Measurements from ENCODE around the gene ARMC2. TPM values are rescaled to one million over a fixed set of nuclear protein-coding genes. Genes with fewer than 3 reads are reported as not detected.

ARMC2 gene
- total RNA-seq, 1 experiment from 2014 or later: 1.1 TPM

DNA sequence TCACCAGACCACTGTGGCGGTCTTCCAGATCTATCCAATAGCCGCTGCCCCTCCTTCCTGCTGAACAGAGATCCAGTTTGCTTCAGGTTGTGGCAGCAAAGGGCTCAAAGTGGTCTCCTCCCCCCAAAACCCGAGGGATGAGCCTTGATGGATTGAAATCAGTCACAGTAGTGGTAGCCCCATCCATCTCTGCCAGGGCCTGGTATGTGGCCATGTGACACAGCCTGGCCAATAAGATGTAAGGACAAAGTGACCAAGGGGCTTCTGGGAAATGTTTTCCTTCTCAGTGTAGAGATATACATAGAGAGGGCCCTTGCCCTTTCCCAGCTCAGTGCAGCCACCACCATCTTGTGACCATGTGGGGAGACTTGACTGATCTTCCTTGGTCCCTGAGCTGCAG is 4.1 kb upstream of the ARMC2 start:
- Histone ChIP-seq H3K79me2 (ENCODE audit: low read length) (no peaks in the 10 kb centered on the region), H4K20me1 (ENCODE audit: low read length) (no peaks in the 10 kb centered on the region), H2AFZ (ENCODE audit: low read length) (no peak overlapping the region), H3K27ac (ENCODE audit: low read length) (no peak overlapping the region), H3K4me2 (ENCODE audit: low read length) (no peak overlapping the region), H3K4me1 (ENCODE audit: insufficient read depth, low read length) (peaks cover 5% of the 10 kb centered on the region; the same call in 1 of the 2 replicates), H3K9ac (ENCODE audit: low read length) (no peak overlapping the region), H3K36me3 (ENCODE audit: low read depth, low read length) (no peaks in the 10 kb centered on the region), H3K9me3 (ENCODE audit: low read length) (no peaks in the 10 kb centered on the region), H3K4me3 (ENCODE audit: low read length) (no peak overlapping the region), H3K27me3 (ENCODE audit: low read length) (no peaks in the 10 kb centered on the region), H3K9me2 (replicated peaks; ENCODE audit: low read length) (no peaks in the 10 kb centered on the region), H3F3A (ENCODE audit: low read length, unreplicated experiment) (no peaks in the 10 kb centered on the region)
- ChIA-PET POLR2A (ENCODE audit: unreplicated experiment) (no interaction called here), CTCF (no interaction called here)
- TF ChIP-seq EZH2phosphoT487 (IDR thresholded peaks at IDR 0.05; ENCODE audit: borderline replicate concordance, low read length): no peak
- no peak for TF ChIP-seq EZH2 (IDR thresholded peaks at IDR 0.05; ENCODE audit: low read length, unreplicated experiment)
- no peak for TF ChIP-seq CTCF (conservative IDR thresholded peaks at IDR 0.05; ENCODE audit: low read depth, low read length)
- ATAC-seq (no peak), DNase-seq (no peak)
- BruUV-seq (replicated peaks): no TSS peak
- intact Hi-C loops (cut with micrococcal nuclease): no loop called here

DNA sequence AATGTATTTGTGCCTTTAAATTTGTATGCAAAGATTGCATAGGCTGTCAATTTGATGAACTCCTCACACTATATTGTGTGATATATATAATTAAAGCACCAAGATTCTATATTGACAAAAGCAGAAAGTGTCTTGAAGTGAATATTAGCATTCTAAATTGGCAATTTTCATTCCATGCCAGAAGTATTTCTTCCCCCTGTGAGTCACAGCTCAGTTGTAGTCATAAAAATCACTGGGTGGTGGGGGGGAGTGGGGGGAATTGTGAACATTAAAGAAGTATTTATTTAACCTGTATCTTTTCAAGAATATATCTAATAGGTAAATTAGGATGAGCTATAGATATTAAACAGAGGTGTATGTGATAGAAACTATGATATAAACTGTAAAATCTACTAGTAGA is 3.1 kb upstream of the ARMC2 start:
- DNase-seq: no peak
- no peaks in the 10 kb centered on the region for H3K9me3 ChIP-seq (ENCODE audit: low read length)
- ChIA-PET CTCF (no interaction called here), POLR2A (ENCODE audit: unreplicated experiment) (no interaction called here)
- H3K4me3 ChIP-seq (ENCODE audit: low read length): no peak overlapping the region
- no peaks in the 10 kb centered on the region for H3K79me2 ChIP-seq (ENCODE audit: low read length)
- H4K20me1 ChIP-seq (ENCODE audit: low read length): no peaks in the 10 kb centered on the region
- intact Hi-C loops (cut with micrococcal nuclease): no loop called here
- no peaks in the 10 kb centered on the region for H3K27me3 ChIP-seq (ENCODE audit: low read length)
- no TSS peak for BruUV-seq (replicated peaks)
- no peaks in the 10 kb centered on the region for H3F3A ChIP-seq (ENCODE audit: low read length, unreplicated experiment)
- H2AFZ ChIP-seq (ENCODE audit: low read length): no peak overlapping the region
- H3K9ac ChIP-seq (ENCODE audit: low read length): no peak overlapping the region
- no peak for ATAC-seq
- no peak overlapping the region for H3K27ac ChIP-seq (ENCODE audit: low read length)
- TF ChIP-seq EZH2phosphoT487 (IDR thresholded peaks at IDR 0.05; ENCODE audit: borderline replicate concordance, low read length) (no peak), EZH2 (IDR thresholded peaks at IDR 0.05; ENCODE audit: low read length, unreplicated experiment) (no peak), CTCF (conservative IDR thresholded peaks at IDR 0.05; ENCODE audit: low read depth, low read length) (no peak)
- H3K36me3 ChIP-seq (ENCODE audit: low read depth, low read length): no peaks in the 10 kb centered on the region
- H3K4me1 ChIP-seq (ENCODE audit: insufficient read depth, low read length): peaks cover 5% of the 10 kb centered on the region; the same call in 1 of the 2 replicates
- H3K9me2 ChIP-seq (replicated peaks; ENCODE audit: low read length): no peaks in the 10 kb centered on the region
- H3K4me2 ChIP-seq (ENCODE audit: low read length): no peak overlapping the region

DNA sequence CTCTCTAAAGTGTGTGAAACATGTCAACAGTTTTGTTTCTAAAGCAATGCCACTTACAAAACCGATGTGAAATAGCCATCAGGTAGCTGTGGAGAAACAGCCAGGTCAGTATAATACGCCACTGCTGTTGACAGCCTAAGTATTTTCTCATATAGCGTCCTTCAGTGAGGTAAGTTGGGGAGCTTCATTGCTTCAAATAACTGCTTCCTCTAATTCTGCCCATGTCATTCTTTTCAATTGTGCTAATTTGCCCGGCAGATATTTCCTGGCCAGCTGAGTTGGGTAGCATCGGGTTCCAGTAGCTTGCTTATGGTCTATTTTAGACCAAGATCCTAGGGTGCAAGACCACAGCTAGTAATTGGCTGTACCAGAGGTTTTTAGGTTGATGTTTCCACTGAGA is 2.1 kb upstream of the ARMC2 start:
- intact Hi-C loops (cut with micrococcal nuclease): no loop called here
- H3K36me3 ChIP-seq (ENCODE audit: low read depth, low read length): no peaks in the 10 kb centered on the region
- POLR2A ChIA-PET (ENCODE audit: unreplicated experiment): no interaction called here
- TF ChIP-seq EZH2phosphoT487 (IDR thresholded peaks at IDR 0.05; ENCODE audit: borderline replicate concordance, low read length): no peak
- TF ChIP-seq CTCF (conservative IDR thresholded peaks at IDR 0.05; ENCODE audit: low read depth, low read length): no peak
- no peak for TF ChIP-seq EZH2 (IDR thresholded peaks at IDR 0.05; ENCODE audit: low read length, unreplicated experiment)
- no peaks in the 10 kb centered on the region for H3K27me3 ChIP-seq (ENCODE audit: low read length)
- CTCF ChIA-PET: no interaction called here
- H3K9me2 ChIP-seq (replicated peaks; ENCODE audit: low read length): no peaks in the 10 kb centered on the region
- BruUV-seq (replicated peaks): no TSS peak
- no peak overlapping the region for H3K4me3 ChIP-seq (ENCODE audit: low read length)
- no peaks in the 10 kb centered on the region for H3F3A ChIP-seq (ENCODE audit: low read length, unreplicated experiment)
- H3K9me3 ChIP-seq (ENCODE audit: low read length): no peaks in the 10 kb centered on the region
- H3K4me1 ChIP-seq (ENCODE audit: insufficient read depth, low read length): peaks cover 5% of the 10 kb centered on the region; the same call in 1 of the 2 replicates
- H3K27ac ChIP-seq (ENCODE audit: low read length): no peak overlapping the region
- H3K4me2 ChIP-seq (ENCODE audit: low read length): no peak overlapping the region
- DNase-seq: no peak
- no peak for ATAC-seq
- H3K79me2 ChIP-seq (ENCODE audit: low read length): no peaks in the 10 kb centered on the region
- H3K9ac ChIP-seq (ENCODE audit: low read length): no peak overlapping the region
- H4K20me1 ChIP-seq (ENCODE audit: low read length): no peaks in the 10 kb centered on the region
- no peak overlapping the region for H2AFZ ChIP-seq (ENCODE audit: low read length)
